HepG2 (cell line): ENCODE measurements around the gene ZNF211. TPM values are rescaled to one million over a fixed set of nuclear protein-coding genes. Genes with fewer than 3 reads are reported as not detected.

Experiments used
- FLYWCH1 ChIP-seq: sonication (generic); formaldehyde crosslinking; IDR thresholded peaks from 2 replicates; pipeline ENCODE4 v1.8.1; 2023; ENCODE audit warnings: mild to moderate bottlenecking, missing genetic modification reagents
- KAT7 ChIP-seq: IDR thresholded peaks from 2 replicates; pipeline ENCODE4 v1.6.1; 2018; ENCODE audit warnings: borderline replicate concordance, missing compliant biosample characterization
- MED13 ChIP-seq: sonication (generic); formaldehyde crosslinking; IDR thresholded peaks from 2 replicates; pipeline ENCODE4 v1.5.0; 2020; ENCODE audit warnings: missing genetic modification reagents
- MXI1 ChIP-seq: IDR thresholded peaks from 3 replicates; pipeline ENCODE4 v1.6.1; 2012; ENCODE audit warnings: low read depth, low read length, inconsistent platforms, borderline replicate concordance
- NFE2L2 ChIP-seq: fragments of 150-350 bp; IDR thresholded peaks from 2 replicates; pipeline ENCODE4 v1.6.1; 2014; ENCODE audit warnings: low read length
- RARA ChIP-seq: IDR thresholded peaks from 2 replicates; pipeline ENCODE4 v1.6.1; 2016; ENCODE audit warnings: missing genetic modification reagents, missing compliant biosample characterization
- ZNF251 ChIP-seq: sonication (generic); formaldehyde crosslinking; IDR thresholded peaks from 2 replicates; pipeline ENCODE4 v1.9.0; 2021; ENCODE audit warnings: mild to moderate bottlenecking, missing genetic modification reagents
- ZNF451 ChIP-seq: sonication (generic); formaldehyde crosslinking; IDR thresholded peaks from 2 replicates; pipeline ENCODE4 v1.5.0; 2020; ENCODE audit warnings: mild to moderate bottlenecking, missing genetic modification reagents
- ZNF484 ChIP-seq: sonication (generic); formaldehyde crosslinking; IDR thresholded peaks from 2 replicates; pipeline ENCODE4 v1.5.1; 2020; ENCODE audit warnings: mild to moderate bottlenecking, low read depth, missing genetic modification reagents, borderline replicate concordance
- ZNF75D ChIP-seq: sonication (generic); formaldehyde crosslinking; IDR thresholded peaks from 2 replicates; pipeline ENCODE4 v1.8.1; 2023; ENCODE audit warnings: missing genetic modification reagents, mild to moderate bottlenecking, borderline replicate concordance
- ZNF775 ChIP-seq: sonication (generic); formaldehyde crosslinking; IDR thresholded peaks from 2 replicates; pipeline ENCODE4 v1.4.0; 2020; ENCODE audit warnings: missing genetic modification reagents, mild to moderate bottlenecking, moderate library complexity, borderline replicate concordance
- polyA plus RNA-seq, 8 experiments: library from polyadenylated mRNA; depleted of rRNA in 3 of 8; stranded (reverse) in 7 of 8; unstranded in 1 of 8; fragments of >200 nt; fragmentation: Illumina TruSeq in 4 of 8; extraction: Trizol in 4 of 8; gene quantifications; 2 replicates each; pipeline versions ENCODE4 v1.2.1 to v1.2.3, GENCODE V29; 2011 to 2016; ENCODE audit warnings: low read depth in 4 of 8, missing spikeins in 1 of 8, mixed read lengths in 1 of 8; ENCODE audit not compliant: insufficient read depth in 1 of 8
- total RNA-seq, 5 experiments: library from RNA; depleted of rRNA; stranded (reverse); fragments of >200 nt; fragmentation: Illumina TruSeq; extraction: Trizol; gene quantifications; 2 replicates each; pipeline ENCODE4 v1.2.3, GENCODE V29; 2016; ENCODE audit warnings: low read depth in 1 of 5
- TF ChIP-seq, protein P1 (sequence below): IDR thresholded peaks from 2 replicates; pipeline ENCODE4 v1.4.0; 2020; ENCODE audit warnings: mild to moderate bottlenecking, missing genetic modification reagents
- TF ChIP-seq, protein P2 (sequence below): sonication (generic); formaldehyde crosslinking; IDR thresholded peaks from 2 replicates; pipeline ENCODE4 v1.5.0; 2020; ENCODE audit warnings: mild to moderate bottlenecking, missing genetic modification reagents
- TF ChIP-seq, protein P3 (sequence below): sonication (generic); formaldehyde crosslinking; IDR thresholded peaks from one replicate; pipeline ENCODE4 v1.5.1; 2020; ENCODE audit warnings: mild to moderate bottlenecking, missing genetic modification reagents; ENCODE audit errors: not compliant biosample characterization

Gene ZNF211
- total and polyA plus RNA-seq, 2 of the 13 experiments (the other 11 are each of a cell fraction or from before 2014, with no cell fraction given) = 9.9 to 11.2 TPM

DNA sequence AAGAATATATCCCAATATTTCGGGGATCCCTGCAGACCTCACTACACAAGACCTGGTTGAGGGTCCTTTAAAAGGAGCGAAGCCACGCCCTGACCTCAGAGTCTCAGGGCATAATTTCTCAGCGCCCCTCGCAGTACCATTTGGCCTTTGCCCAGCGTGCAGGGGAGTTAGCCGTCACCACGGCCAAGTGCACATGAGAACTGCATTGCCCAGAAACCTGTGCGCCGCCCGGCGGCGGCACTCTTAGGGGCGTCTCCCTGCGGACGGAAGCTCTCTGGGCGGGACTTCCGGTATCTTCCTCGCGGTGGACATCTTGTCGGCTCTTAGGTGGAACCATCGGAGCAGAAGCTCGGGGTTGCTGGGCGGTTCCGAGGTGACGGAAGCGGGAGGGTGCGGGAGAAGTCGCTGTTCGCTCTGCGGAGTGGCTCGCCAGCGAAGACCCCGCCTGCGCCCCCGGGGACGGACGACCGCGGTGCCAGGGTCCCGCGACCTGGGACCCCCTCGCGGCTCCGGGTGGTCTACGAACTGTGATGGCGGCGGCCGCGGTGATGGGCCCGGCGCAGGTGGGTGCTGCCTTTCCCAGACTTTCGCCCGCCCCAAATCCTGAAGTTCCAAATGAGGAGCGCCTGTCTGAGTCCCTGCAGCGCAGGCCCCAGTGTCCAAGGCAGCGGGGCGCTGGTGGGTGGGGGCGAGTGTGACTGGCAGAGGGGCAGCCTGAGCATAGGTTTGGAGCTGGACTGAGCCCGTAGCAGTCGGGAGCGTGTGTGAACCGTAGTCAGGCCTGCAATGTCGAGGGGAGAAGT, 18.8 kb upstream of the ZNF211 start, which contains the start of gene ZNF134 (continued):
- no peak for TF ChIP-seq ZNF484 (CRISPR knock-in tag)
- TF ChIP-seq ZNF451 (CRISPR knock-in tag) = no peak
- peak; percentile 72; the same call in 1 of the 3 replicates for TF ChIP-seq MXI1
- no peak for TF ChIP-seq FLYWCH1 (CRISPR knock-in tag)
- peak; percentile 68; the same call in 1 of the 2 replicates for TF ChIP-seq KAT7
- no peak for TF ChIP-seq NFE2L2
- TF ChIP-seq, protein P1, sequence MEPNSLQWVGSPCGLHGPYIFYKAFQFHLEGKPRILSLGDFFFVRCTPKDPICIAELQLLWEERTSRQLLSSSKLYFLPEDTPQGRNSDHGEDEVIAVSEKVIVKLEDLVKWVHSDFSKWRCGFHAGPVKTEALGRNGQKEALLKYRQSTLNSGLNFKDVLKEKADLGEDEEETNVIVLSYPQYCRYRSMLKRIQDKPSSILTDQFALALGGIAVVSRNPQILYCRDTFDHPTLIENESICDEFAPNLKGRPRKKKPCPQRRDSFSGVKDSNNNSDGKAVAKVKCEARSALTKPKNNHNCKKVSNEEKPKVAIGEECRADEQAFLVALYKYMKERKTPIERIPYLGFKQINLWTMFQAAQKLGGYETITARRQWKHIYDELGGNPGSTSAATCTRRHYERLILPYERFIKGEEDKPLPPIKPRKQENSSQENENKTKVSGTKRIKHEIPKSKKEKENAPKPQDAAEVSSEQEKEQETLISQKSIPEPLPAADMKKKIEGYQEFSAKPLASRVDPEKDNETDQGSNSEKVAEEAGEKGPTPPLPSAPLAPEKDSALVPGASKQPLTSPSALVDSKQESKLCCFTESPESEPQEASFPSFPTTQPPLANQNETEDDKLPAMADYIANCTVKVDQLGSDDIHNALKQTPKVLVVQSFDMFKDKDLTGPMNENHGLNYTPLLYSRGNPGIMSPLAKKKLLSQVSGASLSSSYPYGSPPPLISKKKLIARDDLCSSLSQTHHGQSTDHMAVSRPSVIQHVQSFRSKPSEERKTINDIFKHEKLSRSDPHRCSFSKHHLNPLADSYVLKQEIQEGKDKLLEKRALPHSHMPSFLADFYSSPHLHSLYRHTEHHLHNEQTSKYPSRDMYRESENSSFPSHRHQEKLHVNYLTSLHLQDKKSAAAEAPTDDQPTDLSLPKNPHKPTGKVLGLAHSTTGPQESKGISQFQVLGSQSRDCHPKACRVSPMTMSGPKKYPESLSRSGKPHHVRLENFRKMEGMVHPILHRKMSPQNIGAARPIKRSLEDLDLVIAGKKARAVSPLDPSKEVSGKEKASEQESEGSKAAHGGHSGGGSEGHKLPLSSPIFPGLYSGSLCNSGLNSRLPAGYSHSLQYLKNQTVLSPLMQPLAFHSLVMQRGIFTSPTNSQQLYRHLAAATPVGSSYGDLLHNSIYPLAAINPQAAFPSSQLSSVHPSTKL (CRISPR knock-in tag) = no peak; the same call in 1 of the 2 replicates
- TF ChIP-seq ZNF775 (CRISPR knock-in tag) = no peak
- no peak for TF ChIP-seq ZNF75D (CRISPR knock-in tag)
- peak; percentile 69; the same call in 1 of the 2 replicates for TF ChIP-seq MED13 (CRISPR knock-in tag)
- TF ChIP-seq, protein P2, sequence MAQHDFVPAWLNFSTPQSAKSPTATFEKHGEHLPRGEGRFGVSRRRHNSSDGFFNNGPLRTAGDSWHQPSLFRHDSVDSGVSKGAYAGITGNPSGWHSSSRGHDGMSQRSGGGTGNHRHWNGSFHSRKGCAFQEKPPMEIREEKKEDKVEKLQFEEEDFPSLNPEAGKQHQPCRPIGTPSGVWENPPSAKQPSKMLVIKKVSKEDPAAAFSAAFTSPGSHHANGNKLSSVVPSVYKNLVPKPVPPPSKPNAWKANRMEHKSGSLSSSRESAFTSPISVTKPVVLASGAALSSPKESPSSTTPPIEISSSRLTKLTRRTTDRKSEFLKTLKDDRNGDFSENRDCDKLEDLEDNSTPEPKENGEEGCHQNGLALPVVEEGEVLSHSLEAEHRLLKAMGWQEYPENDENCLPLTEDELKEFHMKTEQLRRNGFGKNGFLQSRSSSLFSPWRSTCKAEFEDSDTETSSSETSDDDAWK (CRISPR knock-in tag) = no peak
- TF ChIP-seq, protein P3, sequence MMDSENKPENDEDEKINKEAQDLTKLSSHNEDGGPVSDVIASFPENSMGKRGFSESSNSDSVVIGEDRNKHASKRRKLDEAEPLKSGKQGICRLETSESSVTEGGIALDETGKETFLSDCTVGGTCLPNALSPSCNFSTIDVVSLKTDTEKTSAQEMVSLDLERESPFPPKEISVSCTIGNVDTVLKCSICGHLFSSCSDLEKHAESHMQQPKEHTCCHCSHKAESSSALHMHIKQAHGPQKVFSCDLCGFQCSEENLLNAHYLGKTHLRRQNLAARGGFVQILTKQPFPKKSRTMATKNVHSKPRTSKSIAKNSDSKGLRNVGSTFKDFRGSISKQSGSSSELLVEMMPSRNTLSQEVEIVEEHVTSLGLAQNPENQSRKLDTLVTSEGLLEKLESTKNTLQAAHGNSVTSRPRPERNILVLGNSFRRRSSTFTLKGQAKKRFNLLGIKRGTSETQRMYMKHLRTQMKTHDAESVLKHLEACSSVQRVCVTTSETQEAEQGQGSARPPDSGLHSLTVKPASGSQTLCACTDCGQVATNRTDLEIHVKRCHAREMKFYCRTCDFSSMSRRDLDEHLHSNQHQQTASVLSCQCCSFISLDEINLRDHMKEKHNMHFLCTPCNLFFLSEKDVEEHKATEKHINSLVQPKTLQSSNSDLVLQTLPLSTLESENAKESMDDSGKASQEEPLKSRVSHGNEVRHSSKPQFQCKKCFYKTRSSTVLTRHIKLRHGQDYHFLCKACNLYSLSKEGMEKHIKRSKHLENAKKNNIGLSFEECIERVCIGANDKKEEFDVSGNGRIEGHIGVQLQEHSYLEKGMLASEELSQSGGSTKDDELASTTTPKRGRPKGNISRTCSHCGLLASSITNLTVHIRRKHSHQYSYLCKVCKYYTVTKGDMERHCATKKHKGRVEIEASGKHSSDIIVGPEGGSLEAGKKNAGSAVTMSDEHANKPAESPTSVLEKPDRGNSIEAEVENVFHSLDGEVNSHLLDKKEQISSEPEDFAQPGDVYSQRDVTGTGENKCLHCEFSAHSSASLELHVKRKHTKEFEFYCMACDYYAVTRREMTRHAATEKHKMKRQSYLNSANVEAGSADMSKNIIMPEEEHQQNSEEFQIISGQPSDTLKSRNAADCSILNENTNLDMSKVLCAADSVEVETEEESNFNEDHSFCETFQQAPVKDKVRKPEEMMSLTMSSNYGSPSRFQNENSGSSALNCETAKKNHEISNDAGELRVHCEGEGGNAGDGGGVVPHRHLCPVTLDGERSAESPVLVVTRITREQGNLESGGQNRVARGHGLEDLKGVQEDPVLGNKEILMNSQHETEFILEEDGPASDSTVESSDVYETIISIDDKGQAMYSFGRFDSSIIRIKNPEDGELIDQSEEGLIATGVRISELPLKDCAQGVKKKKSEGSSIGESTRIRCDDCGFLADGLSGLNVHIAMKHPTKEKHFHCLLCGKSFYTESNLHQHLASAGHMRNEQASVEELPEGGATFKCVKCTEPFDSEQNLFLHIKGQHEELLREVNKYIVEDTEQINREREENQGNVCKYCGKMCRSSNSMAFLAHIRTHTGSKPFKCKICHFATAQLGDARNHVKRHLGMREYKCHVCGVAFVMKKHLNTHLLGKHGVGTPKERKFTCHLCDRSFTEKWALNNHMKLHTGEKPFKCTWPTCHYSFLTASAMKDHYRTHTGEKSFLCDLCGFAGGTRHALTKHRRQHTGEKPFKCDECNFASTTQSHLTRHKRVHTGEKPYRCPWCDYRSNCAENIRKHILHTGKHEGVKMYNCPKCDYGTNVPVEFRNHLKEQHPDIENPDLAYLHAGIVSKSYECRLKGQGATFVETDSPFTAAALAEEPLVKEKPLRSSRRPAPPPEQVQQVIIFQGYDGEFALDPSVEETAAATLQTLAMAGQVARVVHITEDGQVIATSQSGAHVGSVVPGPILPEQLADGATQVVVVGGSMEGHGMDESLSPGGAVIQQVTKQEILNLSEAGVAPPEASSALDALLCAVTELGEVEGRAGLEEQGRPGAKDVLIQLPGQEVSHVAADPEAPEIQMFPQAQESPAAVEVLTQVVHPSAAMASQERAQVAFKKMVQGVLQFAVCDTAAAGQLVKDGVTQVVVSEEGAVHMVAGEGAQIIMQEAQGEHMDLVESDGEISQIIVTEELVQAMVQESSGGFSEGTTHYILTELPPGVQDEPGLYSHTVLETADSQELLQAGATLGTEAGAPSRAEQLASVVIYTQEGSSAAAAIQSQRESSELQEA (CRISPR knock-in tag) = no peak
- TF ChIP-seq RARA = no peak; the same call in 1 of the 2 replicates
- TF ChIP-seq ZNF251 (CRISPR knock-in tag) = no peak
